GM18861 (cell line): Measurements from ENCODE around the gene WDR53.
"Not testable (repeated sequence)": the region's sequence is repeated elsewhere in the genome, so short reads cannot be mapped to it uniquely, and the experiment has no call there.

ENCODE experiments used
- ATAC-seq: cut with Tn5 transposase; IDR thresholded peaks from one replicate; pipeline ENCODE4 v1.9.1; 2021; ENCODE audit not compliant: unreplicated experiment

WDR53 gene

DNA sequence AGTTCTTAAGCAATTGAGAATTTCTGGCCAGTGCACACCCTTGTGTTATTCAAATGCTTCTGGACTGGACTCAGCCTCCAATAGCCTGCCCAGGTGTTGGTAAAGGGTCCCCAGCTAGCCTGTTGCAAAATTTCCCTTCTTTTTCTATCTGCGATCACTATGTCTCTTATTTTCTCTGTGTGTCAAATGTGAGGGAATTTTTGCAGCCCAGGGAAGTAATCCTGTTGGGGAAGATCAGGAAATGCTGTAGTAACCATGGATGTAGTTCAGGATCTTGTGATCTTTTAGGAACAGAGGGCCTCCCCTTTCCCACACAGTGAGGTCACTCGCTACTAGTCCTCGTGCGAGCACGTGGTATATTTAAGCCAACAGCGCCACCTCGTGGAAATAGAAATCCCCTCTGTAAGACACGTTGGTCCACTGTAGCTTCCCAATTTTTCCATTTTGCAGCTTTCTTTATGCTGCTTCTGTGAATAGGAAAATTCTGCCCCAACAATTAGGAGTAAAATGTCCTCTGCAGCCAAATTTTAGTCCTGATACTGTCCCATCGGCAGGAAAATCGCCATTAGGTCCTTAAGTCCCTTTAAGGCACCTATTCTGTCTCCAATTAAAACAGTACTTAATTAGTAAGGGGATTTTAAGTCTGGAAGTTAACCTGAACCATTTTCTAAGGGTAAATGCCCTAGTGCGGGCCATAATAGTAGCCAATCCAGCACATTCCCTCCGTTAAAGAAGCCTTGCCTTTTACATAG lies 49.2 kb downstream of the WDR53 start:
- no peak for ATAC-seq

- ATAC-seq = no peak
Observed at GRCh38 chr3:196517919-196518318, 50.4 kb downstream of the WDR53 start.

DNA sequence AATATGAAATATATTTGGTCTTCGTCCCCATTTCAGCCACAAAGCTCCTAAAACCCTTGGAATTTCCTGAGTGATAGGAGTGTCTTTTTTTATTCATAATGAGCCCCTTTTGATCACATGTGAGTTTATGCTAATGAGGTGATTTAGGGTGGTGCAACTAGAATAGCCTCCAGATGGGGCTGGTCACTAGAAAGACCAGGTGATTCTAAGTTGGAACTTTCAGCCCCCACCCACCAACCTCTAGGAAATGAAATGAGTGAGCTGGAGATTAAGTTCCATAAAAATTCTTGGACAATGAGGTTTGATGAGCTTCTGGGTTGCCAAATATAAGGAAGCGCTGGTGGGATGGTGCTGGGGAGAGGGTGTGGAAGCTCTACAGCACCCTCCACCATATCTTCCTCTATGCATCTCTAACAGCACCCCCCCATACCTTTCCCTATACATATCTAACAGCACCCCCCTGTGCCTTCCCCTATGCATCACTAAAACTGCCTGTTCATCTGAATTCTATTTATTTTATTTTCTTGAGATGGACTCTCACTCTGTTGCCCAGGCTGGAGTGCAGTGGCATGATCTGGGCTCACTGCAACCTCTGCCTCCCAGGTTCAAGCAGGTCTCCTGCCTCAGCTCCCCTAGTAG lies 51.1 kb downstream of the WDR53 start:
- ATAC-seq = no peak

GRCh38 chr3:196514913-196515621 lies 53.3 kb downstream of the WDR53 start, which contains the start of gene SMCO1:
Gene SMCO1, minus strand, starts transcription at chr3:196515346. Its CDS starts 137 bp downstream, at chr3:196515209.
- no peak for ATAC-seq

DNA sequence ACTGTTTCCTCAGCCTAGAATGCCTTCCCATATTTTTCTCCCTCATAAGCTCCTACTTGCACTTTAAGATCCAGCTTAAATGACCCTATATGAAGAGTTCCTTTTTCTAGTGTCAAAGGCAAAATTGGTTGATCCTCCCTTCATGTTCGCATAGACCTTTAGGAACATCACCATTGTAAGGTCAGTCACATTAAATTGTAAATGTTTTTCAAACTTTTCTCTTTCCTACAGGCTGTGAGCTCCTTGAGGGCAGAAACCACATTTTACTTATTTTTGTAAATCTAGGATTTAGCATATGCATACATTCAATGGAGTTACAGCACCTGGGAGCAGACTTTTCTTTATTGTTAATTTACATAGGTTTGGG lies 54.0 kb downstream of the WDR53 start:
- no peak for ATAC-seq

DNA sequence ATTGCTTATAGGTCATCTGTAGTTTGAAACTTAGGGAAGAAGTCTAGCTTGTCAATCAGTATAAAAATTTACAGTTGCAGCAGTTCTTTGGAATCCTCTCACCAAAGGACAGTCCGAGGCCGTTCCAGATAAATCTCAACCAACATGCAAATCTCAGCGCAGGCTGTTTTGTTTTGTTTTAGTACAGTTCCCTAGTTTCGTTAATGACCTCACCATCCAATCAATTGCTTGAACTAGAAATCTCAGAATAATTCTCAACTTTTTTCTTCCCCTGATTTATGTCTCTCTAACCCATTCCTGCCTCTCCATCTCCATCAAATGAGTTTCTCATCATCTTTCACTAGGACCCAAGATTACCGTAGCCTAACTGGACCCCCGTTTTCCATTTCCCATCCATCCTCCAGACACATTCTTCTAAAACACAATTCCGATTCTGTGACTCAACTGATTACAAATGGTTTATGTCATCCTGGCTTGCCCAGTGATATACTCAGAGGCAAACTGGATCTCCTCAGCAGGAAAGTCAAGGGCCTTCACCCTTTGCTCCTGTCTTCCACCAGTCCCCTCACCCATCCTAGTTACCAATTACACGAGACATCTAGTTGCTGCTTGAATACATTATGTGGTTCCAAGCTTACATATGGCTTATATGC lies 54.5 kb downstream of the WDR53 start:
- ATAC-seq = no peak

DNA sequence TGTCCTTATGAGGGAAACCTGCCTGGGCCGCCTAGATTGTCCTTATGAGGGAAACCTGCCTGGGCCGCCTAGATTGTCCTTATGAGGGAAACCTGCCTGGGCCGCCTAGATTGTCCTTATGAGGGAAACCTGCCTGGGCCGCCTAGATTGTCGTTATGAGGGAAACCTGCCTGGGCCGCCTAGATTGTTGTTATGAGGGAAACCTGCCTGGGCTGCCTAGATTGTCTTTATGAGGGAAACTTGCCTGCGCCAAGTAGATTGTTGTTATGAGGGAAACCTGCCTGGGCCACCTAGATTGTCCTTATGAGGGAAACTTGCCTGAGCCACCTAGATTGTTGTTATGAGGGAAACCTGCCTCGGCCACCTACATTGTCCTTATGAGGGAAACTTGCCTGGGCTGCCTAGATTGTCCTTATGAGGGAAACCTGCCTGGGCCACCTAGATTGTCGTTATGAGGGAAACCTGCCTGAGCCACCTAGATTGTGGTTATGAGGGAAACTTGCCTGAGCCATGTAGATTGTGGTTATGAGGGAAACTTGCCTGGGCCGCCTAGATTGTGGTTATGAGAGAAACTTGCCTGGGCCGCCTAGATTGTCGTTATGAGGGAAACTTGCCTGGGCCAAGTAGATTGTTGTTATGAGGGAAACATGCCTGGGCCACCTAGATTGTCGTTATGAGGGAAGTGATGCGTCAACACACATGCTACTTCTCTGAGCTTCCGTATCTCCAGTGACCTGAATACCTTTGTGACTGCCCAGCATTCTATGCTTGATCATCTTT lies 56.5 kb downstream of the WDR53 start:
- not testable (repeated sequence) for ATAC-seq

- ATAC-seq = not testable (repeated sequence)
Observed at GRCh38 chr3:196511108-196511507, 57.2 kb downstream of the WDR53 start.

GRCh38 chr3:196506687-196507086 lies 61.7 kb downstream of the WDR53 start:
- no peak for ATAC-seq

DNA sequence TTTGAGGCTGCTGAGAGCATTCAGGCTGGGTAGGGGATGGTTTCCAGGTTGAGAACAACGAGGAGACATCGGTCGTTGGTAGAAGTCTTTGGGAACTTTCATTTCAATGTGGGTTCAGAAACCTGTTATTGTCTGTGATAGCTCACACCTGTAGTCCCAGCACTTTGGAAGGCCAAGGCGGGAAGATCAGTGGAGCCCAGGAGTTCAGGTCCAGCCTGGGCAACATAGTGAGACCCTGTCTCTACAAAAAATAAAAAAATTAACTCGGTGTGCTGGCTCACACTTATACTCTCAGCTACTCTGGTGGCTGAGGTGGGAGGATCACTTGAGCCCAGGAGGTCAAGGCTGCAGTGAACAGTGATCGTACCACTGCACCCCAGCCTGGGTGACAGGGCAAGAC lies 63.8 kb downstream of the WDR53 start:
- no peak for ATAC-seq
